ENCODE results near the gene SFXN5. TPM values are rescaled to one million over a fixed set of nuclear protein-coding genes. Genes with fewer than 3 reads are reported as not detected.
"Not testable (repeated sequence)": the region's sequence is repeated elsewhere in the genome, so short reads cannot be mapped to it uniquely, and the experiment has no call there.

The SFXN5 gene
- 10 to 100 TPM; 10.3 to 10.9 TPM for total RNA-seq
- long read RNA-seq, donor 1, full-length matches to known transcripts: 2 of 19 reads
- long read RNA-seq, donor 1, partial matches to known transcripts: 1 of 19 reads
- long read RNA-seq, donor 1, other reads (novel, unspliced or antisense): 16 of 19 reads
- long read RNA-seq, donor 2, partial matches to known transcripts: 1 of 6 reads
- long read RNA-seq, donor 2, other reads (novel, unspliced or antisense): 5 of 6 reads

DNA sequence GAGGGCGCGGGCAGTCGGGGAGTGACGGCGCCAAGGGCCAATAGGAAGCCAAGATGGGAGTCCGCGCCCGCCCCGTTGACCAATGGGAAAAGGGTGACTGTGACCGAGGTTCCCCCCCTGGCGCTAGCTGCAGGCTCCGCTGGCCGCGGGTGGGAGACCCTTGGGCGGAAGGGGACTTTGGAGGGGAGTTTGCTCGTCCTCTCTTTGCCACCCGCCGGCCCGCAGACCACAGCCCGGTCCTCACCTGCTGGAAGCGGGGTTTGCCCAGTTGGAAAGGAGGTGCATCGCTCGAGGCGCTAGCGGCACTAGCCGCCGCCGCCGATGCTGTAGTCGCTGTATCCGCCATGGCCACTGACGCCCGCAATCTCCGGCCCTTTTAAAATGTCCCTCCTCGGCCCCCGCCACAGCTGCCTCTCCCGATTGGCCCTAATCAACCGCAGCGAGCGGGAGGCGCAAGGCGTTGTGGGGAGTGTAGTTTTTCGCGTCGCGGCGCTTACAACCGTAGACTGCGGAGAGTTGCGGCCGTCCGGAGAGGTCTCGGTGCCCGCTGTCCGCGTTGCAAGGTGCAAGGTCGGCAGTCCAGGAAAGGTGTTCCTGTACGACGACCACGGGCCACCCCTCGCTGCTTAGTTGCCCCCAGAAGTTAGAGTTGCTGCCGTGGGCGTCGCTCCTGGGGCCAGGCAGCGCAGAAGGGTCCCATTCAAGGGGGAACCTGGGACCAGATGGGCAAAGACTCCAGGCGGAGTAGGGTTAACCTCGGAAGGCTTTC is at the start of gene SFXN5:
Gene SFXN5, minus strand, starts transcription at position 353 of the 769 bp plus-strand sequence. Its CDS starts 7 bp downstream, at position 346.
- peak; percentile 100 for DNase-seq (ENCODE audit: low spot score)
- intact Hi-C loops (cut with DNase I): no loop called here

DNA sequence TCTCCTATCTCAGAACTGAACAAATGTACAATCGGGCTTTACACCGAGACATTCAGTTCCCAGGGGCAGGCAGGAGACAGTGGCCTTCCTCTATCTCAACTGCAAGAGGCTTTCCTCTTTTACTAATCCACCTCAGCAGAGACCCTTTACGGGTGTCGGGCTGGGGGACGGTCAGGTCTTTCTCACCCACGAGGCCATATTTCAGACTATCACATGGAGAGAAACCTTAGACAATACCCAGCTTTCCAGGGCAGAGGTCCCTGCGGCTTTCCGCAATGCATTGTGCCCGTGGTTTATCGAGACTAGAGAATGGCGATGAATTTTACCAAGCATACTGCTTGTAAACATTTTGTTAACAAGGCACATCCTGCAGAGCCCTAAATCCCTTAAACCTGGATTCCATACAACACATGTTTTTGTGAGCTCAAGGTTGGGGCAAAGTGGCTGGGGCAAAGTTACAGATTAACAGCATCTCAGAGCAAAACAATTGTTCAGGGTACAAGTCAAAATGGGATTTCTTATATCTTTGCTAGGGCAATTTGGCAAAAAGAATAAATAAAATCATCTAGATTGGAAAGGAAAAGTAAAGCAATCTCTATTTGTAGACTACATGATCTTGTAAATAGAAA is 48.2 kb upstream of the SFXN5 start:
- DNase-seq (ENCODE audit: low spot score); intact Hi-C loops (cut with DNase I): not testable (repeated sequence)

DNA sequence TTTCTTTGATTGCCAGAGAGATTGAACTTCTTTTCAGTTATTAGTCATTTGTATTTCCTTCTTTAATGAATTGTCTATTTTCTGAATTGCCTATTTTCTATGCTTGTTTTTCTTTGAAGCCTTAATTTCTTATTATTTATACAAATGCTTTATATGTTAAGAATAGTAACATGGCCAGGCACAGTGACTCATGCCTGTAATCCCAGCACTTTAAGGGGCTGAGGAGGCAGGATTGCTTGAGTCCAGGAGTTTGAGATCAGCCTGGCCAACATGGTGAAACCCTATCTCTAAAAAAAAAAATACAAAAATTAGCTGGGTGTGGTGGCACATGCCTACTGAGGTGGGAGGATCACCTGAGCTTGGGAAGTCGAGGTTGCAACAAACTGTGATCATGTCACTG is 45.9 kb upstream of the SFXN5 start:
- intact Hi-C loops (cut with DNase I): no loop called here
- DNase-seq (ENCODE audit: low spot score): no peak

- DNase-seq (ENCODE audit: low spot score): no peak
- intact Hi-C loops (cut with DNase I): no loop called here
Measured at GRCh38 chr2:73116182-73116960, 44.9 kb upstream of the SFXN5 start.

GRCh38 chr2:73114273-73114867 is 42.9 kb upstream of the SFXN5 start:
- DNase-seq (ENCODE audit: low spot score): no peak
- intact Hi-C loops (cut with DNase I): no loop called here

DNA sequence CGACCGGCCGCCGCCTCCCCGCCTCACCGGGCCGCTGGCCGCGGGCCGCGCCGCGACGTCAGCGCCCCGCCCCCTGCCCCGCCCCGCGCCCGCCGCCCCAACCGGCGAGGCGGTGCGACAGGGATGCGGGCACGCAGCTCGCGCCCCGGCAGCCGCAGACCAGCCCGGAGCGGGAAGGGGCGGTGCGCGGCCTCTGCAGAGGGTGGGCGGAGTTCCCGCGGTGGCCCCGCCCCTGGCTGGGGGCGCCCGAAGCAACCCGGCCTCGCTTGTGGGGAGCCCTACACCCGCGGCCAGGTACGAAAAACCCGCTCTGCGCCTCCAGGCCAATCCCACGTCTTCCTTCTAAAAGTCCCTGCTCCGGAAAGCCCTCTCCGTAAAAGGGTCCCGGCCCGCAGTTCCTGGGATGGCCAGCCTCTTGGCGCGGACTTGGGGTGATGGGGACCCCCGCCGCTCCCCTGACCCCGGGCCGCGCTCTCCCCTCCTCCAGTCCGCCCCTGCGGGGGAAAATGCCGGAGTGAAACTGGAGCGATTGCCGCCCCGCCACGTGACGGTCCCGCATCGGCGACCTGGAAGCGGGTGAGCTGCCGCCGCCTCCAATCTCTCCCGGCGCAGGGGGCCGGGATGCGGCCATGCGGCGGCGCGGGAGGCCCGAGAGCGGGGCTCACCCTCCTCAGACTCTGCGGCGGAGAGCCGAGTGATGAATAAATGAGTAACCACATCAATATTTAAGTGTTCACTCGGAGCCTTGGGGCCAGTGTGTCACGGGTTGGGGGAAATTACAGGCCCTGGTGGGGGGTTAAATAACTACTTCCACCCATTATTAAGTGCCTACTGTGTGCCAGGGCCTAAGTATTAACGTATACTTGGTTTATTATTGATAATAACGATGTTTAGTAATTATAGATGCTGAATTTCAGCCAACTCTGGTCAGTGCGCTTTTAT is 41.7 kb upstream of the SFXN5 start, which contains the start of gene RAB11FIP5:
Gene RAB11FIP5, minus strand, starts transcription at position 36 of the 942 bp plus-strand sequence. CDS start 171 bp downstream, outside the sequence.
- intact Hi-C loops (cut with DNase I): loop anchor here in 1 of 2 donors (1.0 kb wide), 1 partner anchor 25 kb away; no protein-coding TSS in a partner anchor
- peak; percentile 91 for DNase-seq (ENCODE audit: low spot score)

GRCh38 chr2:73112026-73112912 is 40.8 kb upstream of the SFXN5 start:
- DNase-seq (ENCODE audit: low spot score): no peak
- intact Hi-C loops (cut with DNase I): loop anchor here in 1 of 2 donors (1.0 kb wide), 1 partner anchor 24 kb away; no protein-coding TSS in a partner anchor

- intact Hi-C loops (cut with DNase I): loop anchor here in 1 of 2 donors (1.0 kb wide), 1 partner anchor 23 kb away; no protein-coding TSS in a partner anchor
- DNase-seq (ENCODE audit: low spot score): no peak
Measured at GRCh38 chr2:73111073-73112025, 39.8 kb upstream of the SFXN5 start.

DNA sequence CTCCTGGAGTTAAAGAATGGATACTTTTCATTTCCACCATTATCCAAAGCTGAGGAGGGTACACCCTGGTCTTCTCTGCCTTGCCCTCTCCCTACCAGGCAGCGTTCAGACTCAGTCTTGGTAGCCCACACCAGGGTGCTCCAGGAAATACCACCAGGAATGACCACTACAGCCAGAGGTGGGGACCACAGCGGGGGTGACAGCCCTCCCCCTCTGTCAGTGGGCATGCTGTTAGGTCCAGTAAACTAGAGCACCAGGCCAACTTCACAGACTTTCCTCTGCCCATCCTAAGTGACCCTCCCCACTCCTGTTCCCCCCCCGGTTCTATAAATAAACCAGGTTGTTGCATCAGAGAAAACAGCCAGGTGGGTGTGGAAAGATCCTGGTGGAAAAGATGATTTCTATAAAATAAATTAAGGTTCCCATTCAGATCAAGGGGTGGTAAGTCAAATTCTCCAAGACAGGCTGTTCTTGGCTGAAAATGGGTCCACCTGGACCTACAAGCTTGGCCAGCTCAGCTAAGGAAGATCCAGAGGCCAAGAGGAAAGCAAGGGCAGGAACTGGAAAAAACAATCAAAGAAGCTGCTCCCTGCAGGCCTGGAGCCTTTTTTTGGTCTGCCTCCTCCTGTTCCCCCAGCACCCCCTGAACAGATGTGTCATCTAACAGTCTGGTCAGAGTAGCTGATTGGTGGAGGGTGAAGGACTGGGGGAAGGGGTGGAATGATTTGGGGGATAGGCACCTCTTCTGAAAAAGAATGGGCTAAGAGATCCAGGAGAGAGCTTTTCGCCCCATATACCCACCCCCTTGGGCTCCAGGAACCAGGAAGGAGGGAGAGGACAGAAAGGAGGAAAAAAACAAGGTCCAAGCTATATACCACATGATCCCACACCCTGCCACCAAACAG is 38.9 kb upstream of the SFXN5 start:
- no peak for DNase-seq (ENCODE audit: low spot score)
- intact Hi-C loops (cut with DNase I): no loop called here

DNA sequence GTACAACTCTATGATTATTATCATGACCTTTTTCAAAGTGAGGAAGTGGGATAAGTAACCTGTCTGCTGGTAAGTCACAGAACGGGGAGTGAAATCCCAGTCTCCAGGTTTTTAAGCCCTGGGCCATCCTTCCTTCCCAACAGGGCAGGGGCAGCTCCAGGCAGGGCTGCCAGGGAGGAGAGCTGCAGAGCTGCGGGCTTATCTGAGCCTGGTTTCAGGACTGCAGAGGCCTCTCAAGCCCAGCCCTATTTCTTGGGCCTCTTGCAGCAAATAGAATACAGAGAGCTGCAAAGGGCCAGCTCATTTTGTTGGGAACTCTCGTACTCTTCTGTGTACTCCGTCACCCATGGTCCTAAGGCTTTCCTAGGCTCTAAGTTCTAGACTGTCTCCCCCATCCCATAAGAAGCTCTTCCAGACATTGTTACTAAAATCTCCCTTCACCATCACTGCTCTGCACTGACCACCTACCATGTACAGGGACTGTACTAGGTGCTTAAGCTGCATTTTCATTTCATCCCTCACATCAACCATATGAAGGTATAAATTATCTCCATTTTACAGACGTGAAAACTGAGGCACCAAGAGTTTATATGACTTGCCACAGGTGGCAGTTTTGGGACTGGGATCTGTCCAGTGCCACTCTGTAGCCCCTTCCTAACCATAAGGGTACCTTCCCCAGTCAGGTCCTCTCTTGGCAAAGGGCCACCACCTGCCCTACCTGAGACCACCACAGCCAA is 38.1 kb upstream of the SFXN5 start:
- no peak for DNase-seq (ENCODE audit: low spot score)
- intact Hi-C loops (cut with DNase I): no loop called here

DNA sequence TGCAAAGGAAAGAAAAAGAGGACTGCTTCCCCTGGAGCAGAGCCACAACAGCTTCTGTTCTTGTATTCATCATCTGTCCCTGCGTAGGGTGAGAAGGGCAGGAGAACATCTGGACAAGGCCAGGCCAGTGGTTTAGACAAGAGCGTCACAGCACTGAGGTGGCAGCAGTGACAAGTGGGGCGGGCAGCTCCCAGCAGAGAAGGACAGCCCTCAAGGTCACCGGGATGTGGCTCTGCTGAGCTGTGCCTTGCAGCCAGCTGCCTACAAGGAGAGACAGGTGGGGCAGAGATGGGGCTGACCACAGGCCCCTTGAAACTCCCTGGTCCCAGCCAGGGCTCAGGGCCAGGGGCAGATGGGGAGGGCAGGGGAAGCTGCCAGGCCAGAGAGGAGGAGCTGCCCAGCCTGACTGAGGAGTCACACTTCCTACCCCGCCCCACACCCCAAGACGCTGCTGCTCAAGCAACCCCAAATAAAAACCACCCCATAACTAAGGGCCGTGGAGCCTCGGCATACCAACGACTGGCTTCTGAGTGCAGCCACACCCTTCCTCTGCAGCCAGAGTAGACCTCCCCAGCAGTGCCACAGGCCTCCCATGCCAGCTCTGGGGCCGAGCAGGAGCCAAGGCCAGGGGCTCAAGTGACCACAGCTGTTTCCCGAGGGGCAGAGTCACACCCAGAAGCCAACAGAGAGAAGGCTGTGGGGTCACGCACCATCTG is 35.9 kb upstream of the SFXN5 start:
- DNase-seq (ENCODE audit: low spot score): no peak
- intact Hi-C loops (cut with DNase I): no loop called here

DNA sequence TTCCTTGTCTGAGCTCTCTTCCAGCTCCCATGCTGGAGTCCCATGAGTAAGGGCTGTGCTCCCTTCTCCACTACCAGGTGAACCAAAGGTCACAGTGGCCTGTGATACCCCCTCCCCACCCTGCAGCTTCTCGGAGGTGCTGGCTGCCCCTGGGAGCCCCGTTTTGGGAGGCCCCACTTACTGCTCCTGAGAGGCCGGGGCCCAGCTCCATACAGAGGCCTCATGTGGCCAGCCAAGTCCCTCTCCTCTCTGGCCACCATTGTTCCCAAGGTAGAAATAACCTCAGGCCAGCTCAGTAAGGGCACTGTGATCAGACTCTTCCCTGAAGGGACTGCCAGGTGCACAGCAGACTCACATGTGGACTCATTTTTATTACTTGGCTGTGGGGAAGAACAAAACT is 35.3 kb upstream of the SFXN5 start:
- DNase-seq (ENCODE audit: low spot score): peak; percentile 64
- intact Hi-C loops (cut with DNase I): no loop called here

GRCh38 chr2:73105511-73105971 is 34.0 kb upstream of the SFXN5 start:
- intact Hi-C loops (cut with DNase I): no loop called here
- DNase-seq (ENCODE audit: low spot score): peak; percentile 63

All from posterior vena cava (tissue), 2 donors.